Superior temporal gyrus (tissue), 1 donor: ENCODE measurements around the gene GCAT.
A peak's percentile ranks its signal among the peaks of the same experiment; 100 is the strongest.
"Not testable (repeated sequence)": the region's sequence is repeated elsewhere in the genome, so short reads cannot be mapped to it uniquely, and the experiment has no call there.

ENCODE experiments used
- DNase-seq: peaks from one replicate; pipeline ENCODE4 v3.0.0-alpha.2; 2016; ENCODE audit errors: extremely low spot score

GCAT gene

DNA sequence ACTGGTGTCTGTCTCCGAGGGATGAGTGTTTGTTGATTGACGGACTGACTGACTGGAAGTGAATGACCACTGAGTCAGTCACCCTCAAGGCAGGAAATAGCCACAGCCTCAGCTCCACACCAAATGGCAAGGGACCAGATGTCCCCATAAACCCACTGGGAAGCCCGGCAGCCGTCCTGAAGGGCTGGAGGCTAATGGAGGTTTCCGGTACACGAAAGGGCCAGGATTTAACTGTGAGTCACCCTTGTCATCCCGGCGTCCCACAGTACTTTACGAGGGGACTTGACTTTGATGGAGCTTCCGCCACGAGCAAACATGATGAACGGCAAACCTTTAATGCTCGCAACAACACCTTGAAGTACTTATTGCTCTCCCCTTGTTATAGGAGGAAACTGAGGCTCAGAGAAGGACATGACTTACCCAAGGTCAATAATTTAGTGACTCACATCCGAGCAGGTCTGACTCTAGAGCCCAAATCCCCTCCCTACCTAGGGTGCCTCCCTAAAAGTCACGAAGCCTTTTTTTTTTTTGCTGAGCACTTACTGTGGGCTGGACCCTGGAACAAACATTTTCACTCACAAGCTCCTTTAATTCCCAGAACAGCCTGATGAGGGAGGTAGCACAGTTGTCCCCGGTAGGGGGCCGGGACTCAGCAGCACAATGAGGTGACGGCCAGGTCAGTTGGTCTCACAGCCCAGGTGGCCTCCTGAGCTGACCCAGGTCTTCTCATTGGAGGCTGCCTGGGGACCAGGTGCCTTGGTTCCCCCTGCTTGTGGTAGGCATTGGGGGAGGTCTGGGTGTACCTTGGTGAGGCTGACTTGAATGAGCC lies 25.2 kb upstream of the GCAT start:
- DNase-seq, result no peak

DNA sequence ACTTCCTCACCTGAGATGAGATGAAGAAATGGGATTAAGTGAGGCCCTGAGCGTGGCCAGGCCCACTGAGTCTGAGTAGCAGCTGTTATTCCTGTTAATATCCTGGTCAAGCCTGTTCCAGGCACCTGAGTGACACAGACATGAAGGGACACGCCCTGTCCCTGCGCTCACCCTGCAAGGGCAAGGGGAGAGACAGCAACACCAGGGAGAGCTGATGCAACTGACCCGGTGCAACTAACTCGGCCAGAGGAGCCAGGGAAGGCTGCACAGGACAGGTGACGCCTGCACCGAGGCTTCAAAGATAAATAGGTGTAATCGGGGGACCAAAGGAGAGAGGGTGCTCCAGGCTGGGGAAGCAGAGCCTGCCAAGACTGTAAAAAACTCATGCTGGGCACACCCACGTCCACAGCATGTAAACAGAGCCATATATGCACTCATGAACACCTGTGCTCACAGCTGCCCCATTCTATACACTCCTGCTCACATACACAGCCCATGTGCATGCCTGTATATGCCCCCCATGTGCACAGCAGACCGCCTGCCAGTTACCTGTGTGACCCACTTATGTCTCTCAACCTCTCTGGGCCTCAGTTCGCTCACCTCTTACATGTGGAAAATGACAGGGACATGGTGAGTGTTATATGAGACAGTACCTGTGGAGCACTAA lies 22.8 kb upstream of the GCAT start:
- no peak for DNase-seq

DNA sequence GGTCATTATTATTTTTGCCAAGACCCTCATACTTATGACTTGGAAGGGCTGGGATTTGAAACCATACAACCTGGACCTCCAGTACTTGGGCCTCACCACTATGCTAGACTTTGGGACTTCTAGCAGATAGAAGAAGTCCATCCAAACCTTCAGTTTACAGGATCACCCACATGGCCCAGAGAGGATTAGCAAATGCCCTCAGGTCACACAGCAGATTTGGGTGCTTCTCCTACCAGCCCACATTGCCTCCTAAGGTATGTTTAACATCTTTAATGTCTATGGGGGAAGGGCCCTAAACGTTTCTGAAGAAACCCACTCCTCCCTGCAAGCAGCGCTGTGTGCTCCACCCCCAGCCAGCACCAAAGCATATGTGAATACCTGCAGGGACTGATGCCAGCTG lies 17.5 kb upstream of the GCAT start:
- DNase-seq, result no peak

DNA sequence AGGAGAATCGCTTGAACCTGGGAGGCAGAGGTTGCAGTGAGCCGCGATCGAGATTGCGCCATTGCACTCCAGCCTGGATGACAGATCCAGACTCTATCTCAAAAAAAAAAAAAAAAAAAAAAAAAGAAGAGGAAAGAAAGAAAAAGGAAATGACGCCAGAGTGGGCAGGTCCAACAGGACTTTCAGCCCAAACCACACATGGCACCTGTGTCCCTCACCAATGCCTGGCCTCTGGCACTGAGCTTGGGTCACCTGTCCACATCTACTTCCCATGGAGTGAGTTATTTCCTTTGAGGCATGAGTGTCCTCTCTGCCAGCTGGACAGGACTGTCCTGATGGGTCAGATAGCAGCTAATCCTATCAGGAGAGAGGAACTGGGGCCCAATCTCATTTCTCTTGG lies 15.2 kb upstream of the GCAT start:
- DNase-seq, result no peak

DNA sequence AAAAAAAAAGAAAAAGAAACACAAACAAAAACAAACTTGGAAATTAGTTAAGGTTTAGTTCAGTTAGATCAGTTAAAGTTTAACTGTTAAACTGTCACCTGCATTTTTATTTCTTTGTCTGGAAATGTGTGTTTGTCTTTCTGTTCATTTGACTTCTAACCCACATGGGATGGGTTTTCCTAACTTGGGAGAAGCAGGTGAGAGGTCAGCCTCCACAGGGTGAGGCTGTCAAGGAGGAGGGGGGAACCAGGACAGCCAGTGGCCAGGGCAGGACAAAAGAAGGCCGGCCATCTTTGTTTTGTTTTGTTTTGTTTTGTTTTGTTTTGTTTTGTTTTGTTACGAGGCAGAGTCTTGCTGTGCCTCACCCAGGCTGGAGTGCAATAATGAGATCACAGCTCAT lies 13.4 kb upstream of the GCAT start:
- DNase-seq, result no peak

DNA sequence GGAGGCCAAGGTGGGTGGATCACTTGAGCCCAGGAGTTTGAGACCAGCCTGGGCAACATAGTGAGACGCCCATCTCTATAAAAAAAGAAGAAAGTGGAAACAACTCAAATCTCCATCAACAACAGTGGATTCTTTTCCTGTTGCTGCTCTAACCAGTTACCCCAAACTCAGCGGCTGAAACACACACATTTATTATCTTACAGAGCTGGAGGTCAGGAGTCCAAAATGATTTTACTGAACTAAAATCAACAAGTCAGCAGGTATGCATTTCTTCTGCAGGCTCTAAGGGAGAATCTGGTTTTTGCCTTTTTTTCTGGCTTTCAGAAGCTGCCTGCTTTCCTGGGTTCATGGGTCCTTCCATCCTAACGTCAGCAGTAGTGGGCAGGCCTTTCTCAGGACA lies 11.7 kb upstream of the GCAT start:
- DNase-seq, result no peak

DNA sequence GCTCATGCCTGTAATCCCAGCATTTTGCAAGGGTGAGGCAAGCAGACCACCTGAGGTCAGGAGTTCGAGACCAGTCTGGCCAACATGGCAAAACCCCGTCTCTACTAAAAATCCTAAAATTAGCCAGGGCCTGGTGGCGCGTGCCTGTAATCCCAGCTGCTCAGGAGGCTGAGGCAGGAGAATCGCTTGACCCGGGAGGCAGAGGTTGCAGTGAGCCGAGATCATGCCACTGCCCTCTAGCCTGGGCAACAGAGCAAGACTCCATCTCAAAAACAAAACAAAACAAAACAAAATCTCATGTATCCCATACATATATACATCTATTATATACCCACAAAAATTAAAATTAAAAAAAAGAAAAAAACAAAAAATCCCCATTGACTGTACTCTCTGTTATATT lies 10.5 kb upstream of the GCAT start:
- DNase-seq, result not testable (repeated sequence)

DNA sequence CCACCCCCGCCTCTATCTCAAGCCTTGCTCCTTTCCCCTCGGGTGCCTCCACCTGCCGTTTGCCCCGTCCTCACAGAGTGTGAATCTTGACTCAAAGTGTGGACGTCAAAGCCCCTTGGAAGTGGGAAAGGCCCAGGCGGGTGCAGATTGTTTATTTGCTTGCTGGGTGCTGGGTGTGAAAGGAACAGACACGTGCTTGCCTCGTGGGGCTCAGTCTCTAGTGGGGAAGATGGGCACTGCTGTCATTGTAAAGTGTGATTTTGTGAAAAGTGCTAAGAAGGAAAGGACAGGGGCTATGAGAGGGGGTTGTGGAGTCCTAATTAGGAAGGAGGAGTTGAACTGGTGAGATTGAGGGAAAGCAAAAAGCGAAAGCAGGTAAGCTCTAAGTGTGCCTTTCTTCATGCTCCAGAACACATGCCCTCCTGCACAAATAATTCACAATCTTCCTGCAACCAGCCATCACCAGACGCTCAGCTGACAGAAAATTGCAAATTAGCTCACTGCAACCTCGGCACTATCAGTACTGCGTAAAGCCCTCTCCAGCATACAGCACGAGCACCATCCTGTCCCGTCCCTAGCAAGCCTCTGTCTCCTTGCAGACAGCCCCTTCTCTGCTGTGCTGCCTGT lies 9.7 kb upstream of the GCAT start:
- DNase-seq, result no peak

DNA sequence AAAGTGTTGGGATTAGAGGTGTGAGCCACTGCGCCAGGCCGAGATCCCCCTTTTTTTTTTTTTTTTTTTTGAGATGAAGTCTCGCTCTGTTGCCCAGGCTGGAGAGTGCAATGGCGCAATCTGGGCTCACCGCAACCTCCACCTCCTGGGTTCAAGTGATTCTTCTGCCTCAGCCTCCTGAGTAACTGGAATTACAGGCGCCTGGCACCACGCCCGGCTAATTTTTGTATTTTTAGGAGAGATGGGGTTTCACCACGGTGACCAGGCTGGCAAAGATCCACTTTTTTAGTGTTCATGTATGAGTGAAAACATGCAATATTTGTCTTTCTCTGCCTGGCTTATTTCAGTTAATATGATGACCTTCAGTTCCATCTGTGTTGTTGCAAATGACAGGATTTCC lies 7.8 kb upstream of the GCAT start:
- not testable (repeated sequence) for DNase-seq

DNA sequence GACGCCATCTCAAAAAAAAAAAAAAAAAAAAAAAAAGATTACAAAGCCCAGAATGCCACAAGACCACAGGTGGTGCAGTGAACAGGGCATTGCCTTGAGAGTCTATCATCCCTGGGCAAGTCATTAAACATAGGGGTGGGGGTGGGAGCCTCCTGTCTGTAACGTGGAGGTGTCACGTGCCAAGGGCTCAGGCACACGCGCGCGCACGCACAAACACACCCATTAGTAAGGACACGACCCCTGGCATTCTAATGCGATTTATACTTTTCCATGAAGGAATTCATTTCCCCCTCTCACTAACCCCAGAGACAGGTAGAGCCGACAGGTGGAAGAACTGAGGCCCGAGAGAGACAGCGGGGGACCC lies 5.8 kb upstream of the GCAT start:
- no peak for DNase-seq

DNA sequence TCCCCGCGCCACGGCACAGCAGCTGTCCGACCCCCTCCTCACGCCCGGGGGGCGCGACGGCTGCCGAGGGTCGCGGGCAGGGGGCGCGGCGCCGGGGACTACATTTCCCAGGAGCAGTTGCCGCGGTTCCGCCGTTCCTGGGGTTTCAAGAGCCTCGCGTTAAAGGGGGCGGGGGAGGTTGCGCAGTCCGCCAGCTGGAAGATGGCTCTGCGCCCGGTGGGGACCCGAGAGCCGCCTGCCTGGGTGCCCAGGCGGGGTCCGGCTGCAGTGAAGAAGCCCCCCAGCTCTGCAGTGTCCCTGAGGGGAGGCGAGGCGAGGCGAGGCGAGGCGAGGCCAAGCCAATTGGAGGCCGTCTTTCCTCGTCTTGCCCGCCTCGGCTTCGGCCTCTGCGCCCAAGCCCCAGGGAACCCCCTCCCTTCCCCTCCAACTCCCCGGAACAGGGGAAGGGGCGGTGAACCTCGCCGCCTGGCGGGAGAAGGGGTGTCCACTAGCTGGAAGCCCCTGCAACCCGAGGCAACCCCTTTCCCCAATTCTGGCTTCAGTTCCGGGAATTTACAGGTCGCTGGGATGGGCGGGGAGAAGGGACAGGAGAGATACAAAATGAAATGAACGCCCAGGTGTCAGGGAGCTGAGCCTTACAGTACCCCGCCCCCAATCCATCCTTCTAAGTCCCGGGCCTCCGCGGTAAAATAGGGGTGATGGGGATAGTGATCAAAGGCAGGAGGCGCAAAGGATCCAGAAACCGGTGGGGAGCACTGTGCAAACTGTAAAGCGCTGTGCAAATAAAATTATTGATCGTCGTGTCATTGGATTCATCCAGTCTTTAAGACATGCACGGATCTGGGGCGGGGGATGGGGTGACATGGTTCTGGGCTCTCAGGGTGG lies 5.2 kb upstream of the GCAT start:
- DNase-seq, result peak; percentile 45

DNA sequence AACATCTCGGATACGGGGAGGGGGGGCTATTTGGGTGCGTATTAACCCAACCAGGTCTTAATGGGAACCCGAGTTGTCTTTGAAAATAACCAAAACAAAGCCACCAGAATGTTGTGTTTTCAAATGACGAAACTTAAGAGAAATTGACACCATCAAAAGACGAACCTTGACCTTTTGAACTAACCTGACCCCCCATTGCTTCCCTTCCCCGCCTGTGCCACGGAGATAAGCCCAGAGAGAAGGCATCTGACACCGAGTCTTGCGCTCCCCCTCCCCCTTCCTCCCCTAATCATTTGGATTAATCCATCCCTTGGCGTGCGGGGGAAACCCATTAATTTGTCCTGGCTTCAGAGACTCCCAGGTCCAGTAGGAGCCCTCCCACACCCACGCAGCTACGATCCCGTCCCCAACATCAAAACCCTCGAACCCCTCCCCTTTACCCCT lies 4.5 kb upstream of the GCAT start:
- no peak for DNase-seq

DNA sequence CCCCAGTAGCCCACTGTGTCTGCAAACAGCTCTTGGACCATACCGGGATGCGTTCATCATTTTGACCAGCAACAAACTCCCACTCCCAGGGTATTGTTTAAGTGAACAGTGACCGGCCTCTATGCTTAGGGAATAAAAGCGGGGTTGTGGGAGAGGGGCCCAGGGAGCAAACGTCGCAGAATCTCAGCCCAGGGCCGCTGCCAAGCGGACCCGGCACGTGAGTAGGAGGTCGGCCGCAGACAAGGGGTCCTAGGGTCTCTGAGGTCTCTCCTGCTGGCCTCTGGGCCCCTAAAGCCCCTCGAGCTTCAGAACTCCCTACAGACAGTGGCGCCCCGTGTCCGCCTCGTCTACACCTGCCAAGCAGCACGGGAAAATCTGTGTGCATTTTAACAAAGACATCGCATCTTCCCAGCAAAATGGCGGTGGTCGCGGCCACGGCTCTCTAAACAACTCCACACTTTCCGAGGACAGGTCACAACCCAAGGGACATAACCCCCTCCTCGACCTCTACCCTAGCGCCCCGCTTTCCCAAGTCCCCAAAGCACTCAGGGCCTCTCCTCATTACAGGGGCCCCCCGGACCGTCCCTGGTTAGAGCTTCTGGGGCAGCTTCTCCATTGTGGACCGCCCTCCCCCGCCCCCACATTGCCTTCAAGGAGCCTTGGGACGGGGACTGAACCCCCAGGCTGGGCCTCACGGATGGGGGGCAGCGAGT lies 3.9 kb upstream of the GCAT start:
- DNase-seq, result no peak

DNA sequence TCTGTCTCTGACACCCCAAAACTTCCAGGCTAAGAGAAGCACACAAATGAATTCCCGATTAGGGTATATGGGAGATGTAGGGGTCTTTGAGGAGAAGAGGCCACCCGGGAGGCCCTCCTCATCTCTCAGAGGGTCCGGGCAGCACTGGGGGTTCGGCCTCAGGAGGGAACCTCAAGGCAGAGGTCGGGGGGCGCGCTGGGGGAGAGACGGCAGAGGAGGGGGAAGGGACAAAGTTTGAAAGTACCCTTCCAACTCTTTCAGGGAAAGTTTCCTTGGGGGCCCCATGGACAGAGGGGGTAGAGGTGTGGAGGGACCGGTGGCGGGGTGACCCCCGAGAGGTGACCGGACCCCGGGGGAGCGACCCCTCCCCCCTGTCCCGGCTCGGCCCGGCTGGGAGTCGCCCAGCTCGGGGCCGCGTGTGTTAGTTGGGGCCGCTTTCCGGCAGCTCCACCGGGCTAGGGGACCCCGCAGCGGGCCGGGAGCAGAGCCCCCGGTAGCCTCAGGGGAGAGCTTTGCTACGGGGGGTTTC lies 3.3 kb upstream of the GCAT start:
- no peak for DNase-seq

DNA sequence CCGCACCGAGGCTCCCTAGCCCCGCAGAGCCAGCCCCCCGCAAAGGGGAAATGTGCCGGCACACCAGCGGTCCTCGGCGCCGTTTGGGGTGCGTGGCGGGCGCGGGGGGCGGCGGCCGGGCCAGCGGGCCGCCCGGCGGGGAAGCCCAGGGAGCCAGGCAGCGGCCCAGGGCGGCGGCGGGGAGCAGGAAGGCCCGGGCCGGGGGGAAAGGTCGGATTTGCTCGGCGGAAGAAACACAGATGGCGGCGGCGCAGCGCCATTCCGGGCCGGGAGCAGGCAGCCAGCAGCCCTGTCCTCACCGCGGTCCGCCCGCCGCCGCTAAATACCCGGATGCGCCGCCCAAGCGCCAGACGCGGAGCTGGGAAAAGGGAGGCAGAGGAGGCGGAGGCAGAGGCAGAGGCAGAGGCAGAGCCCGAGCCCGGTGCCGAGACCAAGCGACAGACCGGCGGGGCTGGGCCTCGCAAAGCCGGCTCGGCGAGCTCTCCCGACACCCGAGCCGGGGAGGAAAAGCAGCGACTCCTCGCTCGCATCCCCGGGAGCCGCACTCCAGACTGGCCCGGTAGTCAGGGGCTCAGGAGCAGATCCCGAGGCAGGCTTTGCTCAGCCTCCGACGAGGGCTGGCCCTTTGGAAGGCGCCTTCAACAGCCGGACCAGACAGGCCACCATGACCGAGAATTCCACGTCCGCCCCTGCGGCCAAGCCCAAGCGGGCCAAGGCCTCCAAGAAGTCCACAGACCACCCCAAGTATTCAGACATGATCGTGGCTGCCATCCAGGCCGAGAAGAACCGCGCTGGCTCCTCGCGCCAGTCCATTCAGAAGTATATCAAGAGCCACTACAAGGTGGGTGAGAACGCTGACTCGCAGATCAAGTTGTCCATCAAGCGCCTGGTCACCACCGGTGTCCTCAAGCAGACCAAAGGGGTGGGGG lies 2.6 kb upstream of the GCAT start:
- peak; percentile 84 for DNase-seq

DNA sequence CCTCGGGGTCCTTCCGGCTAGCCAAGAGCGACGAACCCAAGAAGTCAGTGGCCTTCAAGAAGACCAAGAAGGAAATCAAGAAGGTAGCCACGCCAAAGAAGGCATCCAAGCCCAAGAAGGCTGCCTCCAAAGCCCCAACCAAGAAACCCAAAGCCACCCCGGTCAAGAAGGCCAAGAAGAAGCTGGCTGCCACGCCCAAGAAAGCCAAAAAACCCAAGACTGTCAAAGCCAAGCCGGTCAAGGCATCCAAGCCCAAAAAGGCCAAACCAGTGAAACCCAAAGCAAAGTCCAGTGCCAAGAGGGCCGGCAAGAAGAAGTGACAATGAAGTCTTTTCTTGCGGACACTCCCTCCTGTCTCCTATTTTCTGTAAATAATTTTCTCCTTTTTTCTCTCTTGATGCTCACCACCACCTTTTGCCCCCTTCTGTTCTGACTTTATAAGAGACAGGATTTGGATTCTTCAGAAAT lies 1.9 kb upstream of the GCAT start:
- no peak for DNase-seq

DNA sequence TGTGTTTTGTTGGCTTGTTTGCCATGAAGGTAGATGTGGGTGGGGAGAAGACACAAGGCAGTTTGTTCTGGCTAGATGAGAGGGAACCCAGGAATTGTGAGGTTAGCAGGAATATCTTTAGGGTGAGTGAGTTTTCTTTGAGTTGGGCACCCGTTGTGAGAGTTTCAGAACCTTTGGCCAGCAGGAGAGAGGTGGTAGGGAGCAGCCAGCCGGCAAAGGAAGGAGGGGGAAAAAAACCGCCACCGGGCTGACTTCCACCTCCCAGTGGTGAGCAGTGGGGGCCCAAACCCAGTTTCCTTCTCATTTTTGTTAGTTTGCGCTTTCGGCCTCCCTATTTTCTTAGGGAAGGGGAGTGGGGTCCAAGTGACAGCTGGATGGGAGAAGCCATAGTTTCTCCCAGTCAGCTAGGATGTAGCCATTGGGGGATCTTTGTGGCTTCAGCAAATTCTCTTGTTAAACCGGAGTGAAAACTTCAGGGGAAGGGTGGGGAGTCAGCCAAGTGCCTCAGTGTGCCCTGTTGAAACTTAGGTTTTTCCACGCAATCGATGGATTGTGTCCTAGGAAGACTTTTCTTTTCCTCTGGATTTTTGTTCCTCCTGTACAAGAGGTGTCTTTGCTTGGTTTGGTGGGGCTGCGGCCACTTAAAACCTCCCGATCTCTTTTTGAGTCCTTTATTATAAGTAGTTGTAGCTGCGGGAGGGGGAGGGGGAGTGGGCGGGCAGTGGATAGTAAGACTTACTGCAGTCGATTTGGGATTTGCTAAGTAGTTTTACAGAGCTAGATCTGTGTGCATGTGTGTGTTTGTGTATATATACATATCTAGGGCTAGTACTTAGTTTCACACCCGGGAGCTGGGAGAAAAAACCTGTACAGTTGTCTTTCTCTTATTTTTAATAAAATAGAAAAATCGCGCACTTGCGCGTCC lies 1.1 kb upstream of the GCAT start:
- DNase-seq, result peak; percentile 17

DNA sequence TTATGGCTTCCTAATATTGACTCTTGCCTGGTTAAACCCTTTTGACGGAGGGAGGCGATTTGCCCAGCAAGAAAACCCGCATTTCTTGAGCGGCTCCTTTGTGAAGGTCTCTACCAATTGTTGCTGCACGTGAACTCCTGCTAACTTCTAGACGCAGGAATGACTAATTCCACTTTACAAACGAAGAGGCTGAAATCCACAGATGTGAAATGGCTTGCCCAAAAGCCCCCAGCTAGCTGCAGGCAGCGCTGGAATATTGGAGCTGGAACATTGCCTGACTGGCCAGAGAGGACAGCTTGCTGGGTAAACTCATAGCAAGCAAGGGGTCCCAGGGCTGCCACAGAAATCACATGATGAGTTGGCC lies 542 bp downstream of the GCAT start:
- DNase-seq, result no peak
